Endothelial cell of umbilical vein (primary cell): Measurements from ENCODE around the gene NUDT8. TPM values are rescaled to one million over a fixed set of nuclear protein-coding genes. Genes with fewer than 3 reads are reported as not detected.

Experiments used
- Bru-seq: library from RNA; stranded (reverse); fragments of 400-500 nt; gene quantifications from one replicate; lab custom pipeline; 2021; lab: Mats Ljungman, UMichigan
- BruChase-seq, 2 experiments: library from RNA; stranded (reverse); fragments of 400-500 nt; gene quantifications; one replicate each; lab custom pipeline; 2021; lab: Mats Ljungman, UMichigan
- BruUV-seq: library from RNA; stranded (reverse); fragments of 400-500 nt; replicated peaks from 2 replicates; lab custom pipeline; 2021; lab: Mats Ljungman, UMichigan
- CTCF ChIA-PET: fragments of 300-600, 350-600 bp; sonication (Branson Sonifier 250); formaldehyde crosslinking; loops from one replicate; lab custom pipeline; 2021; ENCODE audit warnings: antibody characterized with exemption, inconsistent platforms; lab: Charles Lee
- POLR2A ChIA-PET: fragments of 300-600, 350-600 bp; sonication (Branson Sonifier 250); formaldehyde crosslinking; loops from one replicate; lab custom pipeline; 2021; ENCODE audit warnings: antibody characterized with exemption, inconsistent platforms; lab: Charles Lee
- DNase-seq: peaks from one replicate; pipeline ENCODE4 v3.0.0-alpha.2; 2011; ENCODE audit warnings: low read depth, low spot score
- FAIRE-seq: peaks from 2 replicates; lab custom pipeline; 2011; peaks lifted over from hg19 to GRCh38; lab: Jason Lieb, UNC
- H2AFZ ChIP-seq: 2 replicates; pipeline ENCODE4 v1.6.0; 2012; ENCODE audit warnings: low read depth, low read length, control low read depth, inconsistent platforms
- H3K27ac ChIP-seq: 2 replicates; pipeline ENCODE4 v1.5.1; 2011; ENCODE audit warnings: low read depth, mild to moderate bottlenecking, control low read depth, low read length, moderate library complexity; ENCODE audit not compliant: insufficient read depth
- H3K27me3 ChIP-seq, 2 experiments: 2 replicates each; pipeline versions ENCODE4 v1.6.0 to v1.6.1; 2011; ENCODE audit warnings: low read length in 2 of 2, mixed read lengths in 1 of 2; ENCODE audit not compliant: control insufficient read depth in 2 of 2, insufficient read depth in 2 of 2
- H3K36me3 ChIP-seq, 2 experiments: 2 replicates in 1 of 2; 3 replicates in 1 of 2; pipeline ENCODE4 v1.5.1; 2011; ENCODE audit warnings: low read length in 2 of 2, mild to moderate bottlenecking in 1 of 2, moderate library complexity in 1 of 2; ENCODE audit not compliant: control insufficient read depth in 2 of 2, insufficient read depth in 2 of 2; ENCODE audit errors: extremely low read depth in 1 of 2
- H3K4me1 ChIP-seq: 3 replicates; pipeline ENCODE4 v1.5.1; 2011; ENCODE audit warnings: mild to moderate bottlenecking, low read length; ENCODE audit not compliant: control insufficient read depth, insufficient read depth; ENCODE audit errors: extremely low read depth
- H3K4me2 ChIP-seq: 2 replicates; pipeline ENCODE4 v1.6.1; 2011; ENCODE audit warnings: low read length, control low read depth, mixed read lengths; ENCODE audit not compliant: insufficient read depth
- H3K4me3 ChIP-seq, 3 experiments: fragments of 200-600 bp in 1 of 3; sonication (generic), shearing (Covaris generic) in 1 of 3; replicated peaks in 1 of 3; 2 replicates each; pipeline ENCODE4 v1.5.1; 2011 to 2016; ENCODE audit warnings: control low read depth in 3 of 3, low read length in 3 of 3, mild to moderate bottlenecking in 2 of 3, inconsistent platforms in 1 of 3, low read depth in 1 of 3, moderate library complexity in 1 of 3; ENCODE audit not compliant: insufficient read depth in 1 of 3
- H3K79me2 ChIP-seq: 2 replicates; pipeline ENCODE4 v1.6.0; 2012; ENCODE audit warnings: low read length, inconsistent platforms; ENCODE audit not compliant: control insufficient read depth, insufficient read depth
- H3K9ac ChIP-seq: replicated peaks from 2 replicates; pipeline ENCODE3; 2011; ENCODE audit warnings: low read length, control low read depth; ENCODE audit not compliant: insufficient read depth; ENCODE audit errors: extremely low read depth
- H3K9me1 ChIP-seq: replicated peaks from 3 replicates; pipeline ENCODE4 v1.6.0; 2011; ENCODE audit warnings: mild to moderate bottlenecking, low read length; ENCODE audit not compliant: control insufficient read depth, insufficient read depth; ENCODE audit errors: extremely low read depth
- H3K9me3 ChIP-seq: replicated peaks from 2 replicates; pipeline ENCODE4 v1.5.1; 2012; ENCODE audit warnings: low read length, inconsistent platforms; ENCODE audit not compliant: control insufficient read depth, insufficient read depth
- H4K20me1 ChIP-seq: replicated peaks from 2 replicates; pipeline ENCODE3; 2011; ENCODE audit warnings: mild to moderate bottlenecking, low read length; ENCODE audit not compliant: control insufficient read depth, insufficient read depth; ENCODE audit errors: extremely low read depth
- FOS ChIP-seq: IDR thresholded peaks from 2 replicates; pipeline ENCODE4 v1.6.1; 2011; ENCODE audit warnings: mild to moderate bottlenecking, low read length, moderate library complexity, borderline replicate concordance; ENCODE audit not compliant: insufficient read depth
- GATA2 ChIP-seq: IDR thresholded peaks from 2 replicates; pipeline ENCODE4 v1.7.0; 2011; ENCODE audit warnings: low read depth, mild to moderate bottlenecking, moderate library complexity, mixed read lengths, low read length; ENCODE audit not compliant: insufficient read length, insufficient read depth
- JUN ChIP-seq: IDR thresholded peaks from 2 replicates; pipeline ENCODE4 v1.6.1; 2011; ENCODE audit warnings: borderline replicate concordance, low read depth; ENCODE audit not compliant: insufficient read length, insufficient read depth
- MYC ChIP-seq: IDR thresholded peaks from one replicate; pipeline ENCODE4 v1.6.1; 2011; ENCODE audit warnings: mild to moderate bottlenecking, low read depth, low read length
- POLR2A ChIP-seq: IDR thresholded peaks from 2 replicates; pipeline ENCODE4 v1.6.1; 2012; ENCODE audit warnings: low read depth, mild to moderate bottlenecking, control low read depth, low read length
- POLR2AphosphoS5 ChIP-seq: IDR thresholded peaks from 2 replicates; pipeline ENCODE4 v1.6.1; 2012; ENCODE audit warnings: low read depth, mild to moderate bottlenecking, control low read depth, low read length, moderate library complexity; ENCODE audit not compliant: insufficient read depth
- dilution Hi-C: fragments of 300-500 bp; cut with MboI; formaldehyde crosslinking; loops from one replicate; pipeline ENCODE4 v1.15.0; 2019; ENCODE audit warnings: low sequenced_read_pairs; ENCODE audit not compliant: extremely low pct_ligation_motif_present
- intact Hi-C: fragments of 100-400 bp; cut with micrococcal nuclease; formaldehyde crosslinking; loops from one replicate; pipeline ENCODE4 v1.10.0; 2022
- long read RNA-seq: library from polyadenylated mRNA; stranded (forward); transcript quantifications from one replicate; pipeline ENCODE4 v2.0.0, GENCODE V29; 2021
- polyA minus RNA-seq, 3 experiments: library from RNA; depleted of rRNA, polyadenylated mRNA; stranded (reverse); fragments of >200 nt; gene quantifications; 1 replicate in 1 of 3; 2 replicates in 2 of 3; pipeline ENCODE4 v1.2.3, GENCODE V29; 2011
- polyA plus RNA-seq, 4 experiments: library from polyadenylated mRNA; depleted of rRNA in 3 of 4; stranded (reverse) in 3 of 4; unstranded in 1 of 4; fragments of >200 nt; gene quantifications; 2 replicates each; pipeline versions ENCODE4 v1.2.1 to v1.2.3, GENCODE V29; 2011 to 2012; ENCODE audit warnings: missing spikeins in 1 of 4
- total RNA-seq: library from RNA; stranded (reverse); gene quantifications from 2 replicates; pipeline ENCODE4 v1.2.3, GENCODE V29; 2021
- TF ChIP-seq, protein P1 (sequence below), 2 donors: IDR thresholded peaks; 1 replicate in 1 of 2; 2 replicates in 1 of 2; pipeline ENCODE4 v1.5.1; 2011; ENCODE audit warnings: low read length in 2 of 2, mild to moderate bottlenecking in 2 of 2, moderate library complexity in 2 of 2, control low read depth in 1 of 2, inconsistent platforms in 1 of 2, low read depth in 1 of 2; ENCODE audit not compliant: insufficient read depth in 1 of 2; ENCODE audit errors: extremely low read depth in 1 of 2
- TF ChIP-seq, protein P2 (sequence below): IDR thresholded peaks from 2 replicates; pipeline ENCODE4 v1.6.1; 2011; ENCODE audit not compliant: insufficient read depth, insufficient read length

Gene NUDT8, protein sequence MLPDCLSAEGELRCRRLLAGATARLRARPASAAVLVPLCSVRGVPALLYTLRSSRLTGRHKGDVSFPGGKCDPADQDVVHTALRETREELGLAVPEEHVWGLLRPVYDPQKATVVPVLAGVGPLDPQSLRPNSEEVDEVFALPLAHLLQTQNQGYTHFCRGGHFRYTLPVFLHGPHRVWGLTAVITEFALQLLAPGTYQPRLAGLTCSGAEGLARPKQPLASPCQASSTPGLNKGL
- total RNA-seq (20.4 and 21.0 TPM in 2 replicates), polyA plus RNA-seq (14.1 and 16.3 TPM in 2 replicates), polyA minus RNA-seq (1.7 and 3.6 TPM in 2 replicates), Bru-seq, nascent RNA (percentile 42 among the genes with signal in this experiment), BruChase-seq, experiment 1, labeled RNA remaining after a 6-hour chase (percentile 51 among the genes with signal in this experiment), BruChase-seq, experiment 2, labeled RNA remaining after a 2-hour chase (percentile 33 among the genes with signal in this experiment)
- polyA plus RNA-seq (2011; cell fraction: cytosol; rRNA removed): 6.5 and 8.1 TPM in 2 replicates
- polyA plus RNA-seq (2011; cell fraction: nucleus; rRNA removed): 7.4 and 8.0 TPM in 2 replicates
- polyA plus RNA-seq (2012): 9.9 and 10.3 TPM in 2 replicates
- 16.2 TPM for polyA minus RNA-seq (2011; cell fraction: cytosol; rRNA and poly(A)+ RNA removed)
- 1.2 and 3.1 TPM in 2 replicates for polyA minus RNA-seq (2011; cell fraction: nucleus; rRNA and poly(A)+ RNA removed)
- long read RNA-seq, transcript NUDT8-202 (4 exons, 728 nt): major isoform, 35 of 51 reads
- long read RNA-seq, transcript NUDT8-201 (3 exons, 809 nt): minor isoform, 7 of 51 reads
- long read RNA-seq, partial matches to known transcripts: 6 of 51 reads
- long read RNA-seq, other reads (novel, unspliced or antisense): 3 of 51 reads

DNA sequence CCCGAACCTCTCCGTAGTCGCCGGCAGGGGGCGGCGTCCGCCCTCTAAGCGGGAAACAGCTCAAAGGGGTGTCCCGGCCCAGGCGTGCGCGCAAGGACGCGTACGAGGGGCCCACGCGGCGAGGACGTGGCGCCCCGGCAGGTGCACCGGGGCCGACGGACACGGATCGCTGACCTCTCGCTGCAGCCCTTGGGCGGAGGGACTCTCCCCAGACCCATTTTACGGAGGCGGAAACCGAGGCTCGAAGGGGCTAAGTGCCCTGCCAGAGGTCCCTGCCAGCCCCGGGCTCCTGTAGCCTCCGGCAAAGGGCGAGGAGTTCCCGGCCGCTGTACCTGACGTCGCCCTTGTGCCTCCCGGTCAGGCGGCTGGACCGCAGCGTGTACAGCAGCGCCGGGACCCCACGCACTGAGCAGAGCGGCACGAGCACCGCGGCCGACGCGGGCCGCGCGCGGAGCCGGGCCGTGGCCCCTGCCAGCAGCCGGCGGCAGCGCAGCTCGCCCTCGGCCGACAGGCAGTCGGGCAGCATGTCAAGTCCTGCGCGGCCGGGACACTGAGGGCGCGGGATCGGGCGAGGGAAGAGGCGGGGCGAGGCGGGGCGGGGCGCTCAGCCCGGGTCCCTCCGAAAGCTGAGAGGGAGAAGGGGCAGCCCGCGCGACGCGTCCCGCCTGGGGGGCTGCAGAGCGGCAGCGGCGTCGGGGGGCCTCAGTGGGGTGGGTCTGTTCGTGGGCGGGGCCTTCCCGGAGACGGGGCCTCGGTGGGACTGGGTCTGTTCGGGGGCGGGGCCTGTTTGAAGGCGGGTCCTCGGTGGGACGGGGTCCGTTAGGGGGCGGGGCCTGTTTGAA is at the start of gene NUDT8:
Gene NUDT8, minus strand, starts transcription at position 552 of the 842 bp plus-strand sequence. Its CDS starts 26 bp downstream, at position 526.
- Histone ChIP-seq H4K20me1 (no peaks in the 10 kb centered on the region), H3K4me1 (peaks cover 4% of the 10 kb centered on the region), H3K9ac (peak within 1 kb of the TSS; percentile 68), H3K27ac (peak within 1 kb of the TSS; percentile 58), H3K4me2 (peak within 1 kb of the TSS; percentile 76), H3K27me3 (no peaks in the 10 kb centered on the region), H3K9me1 (no peaks in the 10 kb centered on the region), H3K4me3 (peak within 1 kb of the TSS; percentile 51 to 69 (median 61)), H2AFZ (peak within 1 kb of the TSS; percentile 98), H3K79me2 (no peaks in the 10 kb centered on the region), H3K36me3 (no peaks in the 10 kb centered on the region), H3K9me3 (no peaks in the 10 kb centered on the region)
- ChIA-PET CTCF (interaction anchor here (0.6 to 6.6 kb wide), 34 partner anchors 9 to 1173 kb away, joined by 3 to 98 read pairs (median 5); partner anchors contain the start of genes ACY3, GSTP1 and TBX10), POLR2A (interaction anchor here (0.5 to 0.6 kb wide), 2 partner anchors 23 to 305 kb away, joined by 3 to 5 read pairs; no protein-coding TSS in a partner anchor)
- BruUV-seq: no TSS peak
- FAIRE-seq: peak; percentile 85
- peak; percentile 73 for DNase-seq
- intact Hi-C loops (loop anchor here (1.0 to 10.0 kb wide), 5 partner anchors 23 to 785 kb away; partner anchors contain the start of genes NDUFV1 and RCE1), dilution Hi-C loops (no loop called here)
- TF ChIP-seq POLR2AphosphoS5: peak; percentile 61
- TF ChIP-seq MYC: no peak
- TF ChIP-seq, protein P1, sequence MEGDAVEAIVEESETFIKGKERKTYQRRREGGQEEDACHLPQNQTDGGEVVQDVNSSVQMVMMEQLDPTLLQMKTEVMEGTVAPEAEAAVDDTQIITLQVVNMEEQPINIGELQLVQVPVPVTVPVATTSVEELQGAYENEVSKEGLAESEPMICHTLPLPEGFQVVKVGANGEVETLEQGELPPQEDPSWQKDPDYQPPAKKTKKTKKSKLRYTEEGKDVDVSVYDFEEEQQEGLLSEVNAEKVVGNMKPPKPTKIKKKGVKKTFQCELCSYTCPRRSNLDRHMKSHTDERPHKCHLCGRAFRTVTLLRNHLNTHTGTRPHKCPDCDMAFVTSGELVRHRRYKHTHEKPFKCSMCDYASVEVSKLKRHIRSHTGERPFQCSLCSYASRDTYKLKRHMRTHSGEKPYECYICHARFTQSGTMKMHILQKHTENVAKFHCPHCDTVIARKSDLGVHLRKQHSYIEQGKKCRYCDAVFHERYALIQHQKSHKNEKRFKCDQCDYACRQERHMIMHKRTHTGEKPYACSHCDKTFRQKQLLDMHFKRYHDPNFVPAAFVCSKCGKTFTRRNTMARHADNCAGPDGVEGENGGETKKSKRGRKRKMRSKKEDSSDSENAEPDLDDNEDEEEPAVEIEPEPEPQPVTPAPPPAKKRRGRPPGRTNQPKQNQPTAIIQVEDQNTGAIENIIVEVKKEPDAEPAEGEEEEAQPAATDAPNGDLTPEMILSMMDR (IDR thresholded peaks at IDR 0.05; ENCODE audit: extremely low read depth in 1 of 2, insufficient read depth in 1 of 2, low read depth in 1 of 2, low read length in 2 of 2): peak; percentile 86 to 90
- TF ChIP-seq POLR2A: no peak
- TF ChIP-seq, protein P2, sequence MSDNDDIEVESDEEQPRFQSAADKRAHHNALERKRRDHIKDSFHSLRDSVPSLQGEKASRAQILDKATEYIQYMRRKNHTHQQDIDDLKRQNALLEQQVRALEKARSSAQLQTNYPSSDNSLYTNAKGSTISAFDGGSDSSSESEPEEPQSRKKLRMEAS: peak; percentile 32
- no peak for TF ChIP-seq FOS
- no peak for TF ChIP-seq GATA2
- TF ChIP-seq JUN: no peak
